ENCODE results near the gene EIPR1.

The EIPR1 gene

DNA sequence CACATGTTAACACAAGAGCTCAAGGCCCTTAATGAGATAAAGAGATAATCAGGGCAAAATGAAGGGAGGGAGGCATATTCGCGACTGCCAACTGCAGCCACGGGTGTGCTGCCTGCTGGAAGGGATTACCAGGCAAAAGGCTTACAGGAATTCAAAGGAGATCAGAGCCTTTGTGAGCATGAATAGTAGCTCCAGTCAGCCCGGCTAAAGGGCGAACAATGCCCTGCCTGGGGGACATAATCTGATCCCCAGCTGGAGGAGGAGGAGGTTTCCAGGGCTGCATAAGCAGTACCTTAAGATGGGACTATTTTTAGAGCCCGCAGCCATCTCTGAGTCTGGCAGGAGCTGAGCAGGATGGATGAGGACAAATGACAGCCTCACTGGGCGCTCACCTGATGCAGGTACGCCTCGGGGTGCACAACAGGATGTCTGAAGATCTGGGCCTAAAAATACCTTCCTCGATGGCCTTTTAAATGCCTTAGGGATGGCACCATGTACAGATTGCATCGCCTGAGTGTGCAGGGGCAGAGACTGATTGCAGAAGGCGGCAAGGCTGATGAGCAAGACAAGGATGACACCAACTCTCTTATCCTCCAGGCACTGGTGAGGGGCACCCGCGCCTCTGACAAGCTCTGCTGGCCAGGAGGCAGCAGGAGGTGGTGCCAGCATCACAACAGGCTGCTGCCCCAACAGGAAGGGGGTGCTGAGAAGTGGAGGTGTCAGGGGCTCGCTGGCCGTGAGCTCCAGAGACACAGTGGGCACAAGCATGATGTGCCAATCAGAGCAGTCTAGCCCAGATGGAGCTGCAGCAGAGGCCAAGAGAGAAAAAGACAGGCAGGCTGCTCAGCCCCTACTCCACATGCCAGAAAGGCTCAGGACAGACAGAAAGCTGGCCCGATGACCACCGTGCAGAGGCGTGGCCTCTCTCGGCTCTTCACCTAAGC lies 111.4 kb downstream of the EIPR1 start:
- DNase-seq = no peak

DNA sequence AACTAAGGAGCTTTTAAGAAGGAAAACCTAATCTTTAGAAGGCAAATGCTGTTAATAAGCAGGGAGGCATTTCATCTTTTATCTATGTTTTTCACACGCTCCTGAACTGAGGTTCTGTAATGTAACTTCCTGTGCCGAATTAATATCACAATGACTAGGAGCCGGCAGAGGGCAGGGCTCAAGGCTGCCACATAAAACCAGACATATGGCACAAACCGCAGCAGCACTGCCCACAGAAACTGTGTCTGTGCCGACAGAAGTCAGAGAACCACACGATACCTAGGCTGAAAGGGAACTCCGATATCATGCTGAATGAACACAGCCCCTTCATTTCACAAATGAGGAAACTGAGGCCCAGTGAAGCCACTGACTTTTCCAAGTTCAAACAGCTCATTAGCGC lies 112.1 kb downstream of the EIPR1 start:
- DNase-seq = no peak

DNA sequence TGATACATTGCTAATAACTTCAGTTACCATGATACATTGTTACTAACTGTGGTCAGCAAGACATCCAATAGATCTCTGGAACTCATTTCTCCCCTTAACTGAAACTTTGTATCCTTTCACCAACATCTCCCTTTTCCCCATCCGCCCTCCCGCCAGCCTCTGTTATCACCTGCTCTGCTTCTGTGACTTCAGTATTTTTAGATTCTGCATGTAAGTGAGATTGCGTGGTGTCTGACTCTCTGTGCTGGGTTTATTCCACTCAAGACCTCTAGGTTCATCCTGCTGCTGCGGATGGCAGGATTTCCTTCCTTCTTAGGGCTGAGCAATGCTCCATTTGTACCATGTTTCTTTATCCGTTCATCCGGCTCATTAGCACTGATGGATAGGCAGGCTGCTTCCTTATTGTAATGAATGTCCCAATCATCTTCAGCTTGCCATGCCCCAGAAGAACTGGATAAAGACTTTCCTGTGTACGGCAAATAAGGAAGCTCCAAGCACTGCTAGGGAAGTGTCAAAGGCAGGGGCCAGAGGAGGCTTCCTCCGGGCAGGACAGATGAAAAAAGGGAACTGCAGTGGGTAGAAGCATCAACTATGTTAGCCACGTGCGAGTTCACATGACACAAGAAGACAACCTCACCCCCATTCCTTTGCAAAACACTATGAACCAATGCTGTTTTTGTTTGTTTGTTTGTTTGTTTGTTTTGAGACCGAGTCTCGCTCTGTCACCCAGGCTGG lies 113.4 kb downstream of the EIPR1 start:
- DNase-seq = no peak

DNA sequence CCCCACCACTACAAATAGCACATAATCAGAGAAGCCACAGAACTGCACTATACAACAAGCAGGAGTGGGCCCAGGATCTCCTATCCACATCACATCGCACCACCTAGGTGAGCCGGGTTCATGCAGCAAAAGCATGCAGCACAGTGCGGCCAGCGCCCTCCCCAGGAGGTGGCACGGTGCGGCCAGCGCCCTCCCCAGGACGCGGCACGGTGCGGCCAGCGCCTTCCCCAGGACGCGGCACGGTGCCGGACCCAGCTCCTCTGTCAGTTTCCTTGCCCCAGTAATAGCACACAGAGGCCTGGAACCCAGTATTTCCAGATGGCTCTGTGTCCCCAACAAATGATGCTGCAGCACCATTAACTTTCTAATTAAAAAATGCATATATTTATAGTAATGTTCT lies 114.1 kb downstream of the EIPR1 start:
- DNase-seq = no peak

DNA sequence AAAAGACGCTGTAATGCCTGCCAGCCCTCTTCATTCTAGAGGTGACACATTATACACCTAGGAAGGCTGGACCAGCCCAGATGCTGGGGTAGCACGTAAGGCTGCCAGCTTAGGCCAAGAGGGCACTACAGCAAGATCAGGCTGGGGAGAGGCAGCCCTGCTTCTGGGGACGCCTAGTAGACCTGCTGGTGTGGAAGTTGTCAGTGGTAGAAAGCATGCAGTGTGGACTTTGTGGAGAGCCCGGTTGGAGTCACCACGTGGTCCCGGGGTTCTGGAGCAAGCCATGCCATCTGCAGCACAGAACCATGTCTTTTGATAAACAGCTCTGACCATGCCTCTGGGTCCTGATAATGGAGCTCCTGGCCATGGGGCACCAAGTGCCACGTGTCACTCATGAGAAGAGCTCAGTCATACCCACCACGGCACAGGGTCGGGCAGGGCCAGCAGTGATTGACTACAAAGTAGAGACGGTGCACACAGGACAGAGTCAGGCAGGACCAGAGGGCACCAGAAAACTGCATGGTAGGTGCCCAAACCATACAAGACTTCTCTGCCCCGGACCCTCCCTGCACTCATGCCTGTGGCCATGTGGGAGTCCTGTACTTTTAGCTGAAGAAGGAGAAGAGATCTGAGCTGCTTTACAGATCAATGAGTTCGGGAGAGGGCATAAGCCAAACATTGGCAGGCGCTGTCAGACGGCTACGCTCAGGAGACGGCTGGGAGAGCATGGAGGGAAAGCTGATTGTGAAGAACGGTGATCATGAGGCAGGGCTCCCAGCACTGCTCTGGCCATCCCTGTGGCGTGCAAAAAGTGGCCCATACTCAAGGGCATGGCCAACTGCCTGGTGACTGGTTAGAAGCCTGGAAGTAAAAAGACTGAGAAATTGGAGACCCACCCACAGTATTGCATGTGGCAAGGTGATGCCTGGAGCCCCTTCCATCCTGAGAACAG lies 114.9 kb downstream of the EIPR1 start:
- DNase-seq = no peak

DNA sequence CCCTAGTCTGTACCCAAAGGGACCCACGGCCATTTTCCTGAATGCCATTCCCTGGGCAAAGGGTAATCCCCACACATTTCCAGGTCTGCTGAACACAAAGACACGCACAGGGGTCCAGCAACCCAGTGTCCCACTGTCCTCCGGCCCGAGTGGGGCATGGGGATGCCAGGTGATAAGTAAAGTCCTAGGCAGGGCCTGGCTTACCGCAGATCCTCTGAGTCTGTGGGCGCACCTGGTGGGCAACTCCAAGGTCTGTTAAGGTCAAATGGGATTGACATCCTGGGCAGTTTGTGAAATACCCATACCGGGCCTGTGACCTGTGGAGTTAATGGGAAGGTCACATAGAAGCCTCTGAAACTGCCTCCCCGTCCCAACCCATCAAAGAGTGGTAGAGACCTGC lies 116.1 kb downstream of the EIPR1 start:
- no peak for DNase-seq

DNA sequence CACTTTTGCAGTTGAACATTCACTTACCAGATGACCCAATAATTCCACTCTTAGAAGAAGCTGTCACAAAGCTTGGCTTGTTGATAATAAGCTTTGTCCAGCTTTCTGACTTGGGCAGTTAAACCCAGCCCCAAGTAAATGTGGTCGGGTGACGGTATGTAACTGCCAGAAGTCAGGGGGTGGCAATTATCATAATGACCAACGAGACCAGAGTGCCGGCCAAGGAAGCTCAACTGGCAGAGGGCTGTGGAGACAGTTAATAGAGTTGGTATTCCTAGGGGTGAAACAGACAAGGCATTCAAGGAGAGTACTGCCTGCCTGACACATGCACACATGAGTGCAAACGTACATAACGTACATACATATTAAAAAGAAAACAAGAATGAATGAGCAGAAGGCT lies 116.7 kb downstream of the EIPR1 start:
- DNase-seq = no peak

DNA sequence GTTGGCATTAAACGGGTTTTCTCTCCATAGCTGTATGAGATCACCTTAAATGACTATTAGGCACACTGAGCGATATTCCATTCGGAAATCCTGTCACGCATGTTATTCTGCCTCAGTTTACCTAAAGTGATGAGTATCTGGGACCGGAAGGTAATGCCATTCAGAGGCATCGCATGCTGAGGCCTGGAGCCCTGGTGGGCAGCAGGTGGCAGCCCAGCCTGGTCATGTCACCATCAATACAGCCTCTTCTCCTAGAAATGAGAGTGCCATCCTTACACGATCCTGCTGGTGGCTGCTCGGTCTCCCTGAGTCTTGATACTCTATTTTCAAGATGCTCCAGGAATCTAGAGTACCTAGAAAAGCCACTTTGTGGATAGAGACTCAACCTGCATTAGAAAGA lies 119.8 kb downstream of the EIPR1 start:
- DNase-seq = no peak

DNA sequence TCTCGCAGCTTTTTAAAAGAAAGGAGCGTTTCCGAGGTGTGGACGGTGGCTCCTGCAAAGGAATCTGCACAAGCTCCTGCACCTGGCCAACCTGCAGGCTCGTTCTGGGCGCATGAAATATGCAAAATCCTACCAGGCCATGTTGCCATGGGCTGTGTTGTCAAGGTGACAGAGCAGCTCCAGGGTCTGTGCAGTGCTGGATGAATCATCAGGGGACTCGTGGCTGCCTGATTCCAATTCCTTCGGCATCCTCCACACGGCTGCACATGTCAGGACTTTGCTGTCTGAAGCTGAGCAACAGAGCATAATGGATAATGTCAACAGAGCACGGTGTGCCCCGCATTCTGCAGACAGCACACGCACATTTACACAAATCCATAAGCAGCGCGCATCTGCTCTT lies 120.5 kb downstream of the EIPR1 start:
- no peak for DNase-seq

DNA sequence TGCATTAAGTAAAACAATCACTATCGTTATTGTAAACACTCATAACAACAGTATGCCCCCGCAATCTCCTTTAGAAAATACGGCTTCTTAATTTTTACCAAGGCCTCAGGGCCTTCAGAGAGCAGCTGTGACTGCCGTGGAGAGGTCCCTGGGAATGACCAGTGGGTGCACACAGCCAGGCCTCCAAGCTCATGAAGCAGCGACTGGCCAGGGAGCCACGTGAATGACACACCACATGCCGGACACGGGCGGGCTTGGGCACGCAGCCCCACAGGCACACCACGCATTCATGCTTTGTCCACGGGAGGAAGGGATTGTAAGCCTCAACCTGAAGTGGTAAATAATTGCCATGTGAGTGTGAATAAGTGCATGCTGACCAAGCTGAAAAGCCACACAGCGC lies 121.0 kb downstream of the EIPR1 start:
- DNase-seq = no peak

DNA sequence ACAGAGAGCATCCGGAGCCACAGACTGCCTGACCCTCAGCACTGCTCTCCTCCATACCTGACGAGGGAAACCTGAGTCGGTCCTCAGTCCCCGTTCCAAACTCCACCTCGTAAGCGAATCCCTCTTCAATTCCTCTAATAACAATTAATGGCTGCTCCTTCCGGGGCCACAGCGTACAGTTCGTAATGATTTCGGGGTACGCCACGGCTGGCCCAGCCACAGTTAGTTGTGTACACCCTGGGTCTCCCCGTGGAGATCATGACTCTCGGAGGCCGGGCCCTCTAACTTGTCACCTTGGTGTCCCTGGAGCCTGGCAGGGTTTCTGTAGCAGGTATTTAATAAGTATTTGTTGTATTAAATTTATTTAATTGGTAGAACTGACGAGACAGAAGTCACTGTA lies 121.5 kb downstream of the EIPR1 start:
- no peak for DNase-seq

DNA sequence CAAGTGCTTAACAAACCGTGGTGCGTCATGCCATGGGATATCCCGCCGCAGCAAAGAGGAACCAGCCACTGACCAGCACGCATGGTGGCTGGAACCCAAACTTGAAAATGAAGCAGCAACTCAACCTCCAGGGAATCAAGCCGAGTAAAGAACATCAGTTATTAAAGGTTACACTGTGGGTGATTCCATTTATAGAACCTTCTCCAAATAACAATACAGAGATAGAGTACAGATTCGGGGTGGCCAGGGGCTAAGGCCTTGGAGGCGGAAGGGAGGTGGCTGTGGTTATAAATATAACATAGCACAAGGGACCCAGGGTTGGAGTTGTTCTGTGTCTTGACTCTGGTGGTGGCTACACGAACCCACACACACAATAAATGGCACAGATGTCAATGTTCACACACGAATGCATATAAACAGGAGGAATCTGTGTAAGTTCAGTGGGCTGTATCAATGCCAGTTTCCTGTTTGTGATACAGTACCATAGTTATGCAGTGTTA lies 123.1 kb downstream of the EIPR1 start:
- DNase-seq = no peak

DNA sequence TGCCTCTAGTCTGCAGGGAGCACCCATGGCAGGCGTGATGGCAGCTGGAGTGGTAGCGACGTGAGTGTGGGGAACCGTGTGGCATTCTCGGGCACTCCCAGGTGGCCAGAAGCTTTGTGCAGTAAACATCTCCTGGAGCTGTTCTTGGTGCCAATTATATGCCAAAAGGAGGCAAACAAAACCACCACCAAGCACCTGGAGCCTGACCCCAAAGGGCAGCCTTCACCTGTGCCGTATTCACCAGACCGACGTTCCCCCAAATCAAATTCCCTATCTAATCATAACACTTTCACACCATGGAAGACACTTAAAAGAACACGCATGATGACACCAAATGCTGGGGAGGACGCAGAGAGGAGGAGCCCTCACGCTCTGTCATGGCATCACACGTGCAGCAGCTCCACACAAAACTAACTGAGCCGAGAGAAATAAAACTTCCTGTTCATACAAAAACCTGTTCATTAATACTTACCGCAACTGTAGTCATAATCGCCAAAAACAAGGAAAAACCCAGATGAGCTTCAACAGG lies 123.6 kb downstream of the EIPR1 start:
- no peak for DNase-seq

DNA sequence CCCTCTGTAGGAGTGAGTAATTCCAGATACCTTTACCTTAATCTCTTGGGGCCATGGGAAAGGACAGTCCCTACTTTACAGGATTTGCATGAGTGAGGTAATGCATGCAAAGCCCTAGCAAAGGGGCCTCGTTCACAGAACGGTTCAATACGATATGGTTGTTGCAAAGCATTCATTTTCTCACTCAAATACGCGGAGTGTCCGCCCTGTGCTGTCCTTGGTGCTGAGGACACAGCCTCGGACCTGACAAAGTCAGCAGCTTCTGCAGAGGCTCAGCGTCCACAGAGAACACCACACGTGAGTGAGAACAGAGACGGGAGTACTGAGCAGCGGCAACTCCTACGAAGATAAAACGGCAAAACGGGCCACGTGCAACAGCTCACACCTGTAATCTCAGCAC lies 125.7 kb downstream of the EIPR1 start:
- DNase-seq = no peak

DNA sequence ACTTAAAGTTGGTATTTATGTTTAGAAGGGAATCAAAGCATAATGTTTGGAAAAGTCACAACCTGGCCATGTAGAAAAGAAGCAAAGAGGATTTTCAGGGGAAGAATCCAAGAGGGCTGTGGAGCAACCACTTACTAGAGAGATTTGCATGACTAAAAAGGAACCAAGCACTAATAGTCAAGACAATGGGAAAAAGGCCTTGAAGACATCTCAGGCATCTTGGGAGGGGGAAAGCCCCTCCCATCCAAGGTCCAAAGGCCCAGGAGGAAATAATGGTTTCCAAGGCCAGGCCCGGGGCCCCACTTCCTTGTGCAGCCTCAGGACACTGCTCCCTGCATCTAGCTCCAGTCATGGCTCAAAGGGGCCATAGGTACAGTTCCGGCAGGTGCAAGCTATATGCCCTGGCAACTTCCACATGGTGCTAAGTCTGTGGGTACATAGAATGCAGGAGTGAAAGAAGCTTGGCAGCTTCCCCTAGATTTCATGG lies 128.1 kb downstream of the EIPR1 start:
- no peak for DNase-seq

DNA sequence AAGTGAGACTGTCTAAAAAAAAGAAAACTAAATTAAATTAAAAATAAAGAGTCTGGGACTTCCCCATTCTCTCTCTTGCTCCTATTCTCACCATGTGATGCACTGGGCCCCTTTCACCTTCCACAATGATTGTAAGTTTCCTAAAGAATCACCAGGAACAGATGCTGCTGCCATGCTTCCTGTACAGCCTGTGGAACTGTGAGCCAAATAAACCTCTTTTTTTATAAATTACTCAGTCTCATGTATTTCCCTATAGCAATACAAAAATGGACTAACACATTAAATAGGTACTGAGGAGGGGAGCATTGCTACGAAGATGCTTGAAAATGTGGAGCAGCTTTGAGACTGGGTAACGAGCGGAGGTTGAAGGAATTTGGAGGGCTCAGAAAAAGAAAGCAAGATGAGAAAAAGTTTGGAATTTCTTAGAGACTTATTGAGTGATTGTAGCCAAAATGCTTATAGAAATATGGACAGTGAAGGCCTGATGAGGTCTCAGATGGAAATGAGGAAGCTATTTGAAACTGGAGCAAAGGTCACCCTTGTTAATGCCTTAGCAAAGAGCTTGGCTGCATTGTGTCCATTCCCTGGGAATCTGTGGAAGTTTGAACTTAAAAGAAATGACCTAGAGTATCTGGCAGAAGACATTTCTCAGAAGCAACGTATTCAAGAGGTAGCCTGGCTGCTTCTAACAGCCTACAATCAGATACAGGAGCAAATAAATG lies 128.7 kb downstream of the EIPR1 start:
- no peak for DNase-seq

DNA sequence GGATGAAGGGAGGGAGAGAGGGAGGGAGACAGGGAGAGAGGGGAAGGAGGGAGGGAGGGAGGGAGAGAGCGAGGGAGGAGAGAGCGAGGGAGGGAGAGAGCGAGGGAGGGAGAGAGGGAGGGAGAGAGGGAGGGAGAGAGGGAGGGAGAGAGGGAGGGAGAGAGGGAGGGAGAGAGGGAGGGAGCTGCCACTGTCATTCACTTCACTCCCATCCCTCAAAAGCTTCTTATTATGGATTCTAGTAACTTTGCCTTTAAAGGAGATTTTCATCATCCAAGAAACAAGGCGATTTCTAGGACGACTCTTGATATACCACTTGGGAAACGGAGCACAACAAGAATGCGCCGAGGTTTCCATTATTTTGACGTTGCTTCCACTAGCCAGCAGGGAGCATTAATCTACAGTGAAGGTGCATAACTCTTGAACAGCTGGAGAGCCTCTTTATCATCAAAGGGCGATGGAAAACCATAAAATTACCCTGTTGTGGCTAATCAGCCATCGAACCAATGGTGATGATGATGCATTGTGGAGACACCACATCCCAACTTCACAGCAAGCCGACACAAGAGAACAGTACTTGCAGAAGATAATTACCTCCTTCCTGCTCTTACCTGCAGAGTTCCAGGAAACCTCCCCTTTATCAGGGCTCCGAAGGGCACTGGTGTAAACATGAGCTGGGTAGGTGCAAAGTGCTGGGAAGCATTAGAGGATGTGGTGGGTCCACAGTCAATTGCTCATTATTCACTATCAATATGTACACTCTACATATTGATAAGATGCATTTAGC lies 130.5 kb downstream of the EIPR1 start:
- DNase-seq = no peak

DNA sequence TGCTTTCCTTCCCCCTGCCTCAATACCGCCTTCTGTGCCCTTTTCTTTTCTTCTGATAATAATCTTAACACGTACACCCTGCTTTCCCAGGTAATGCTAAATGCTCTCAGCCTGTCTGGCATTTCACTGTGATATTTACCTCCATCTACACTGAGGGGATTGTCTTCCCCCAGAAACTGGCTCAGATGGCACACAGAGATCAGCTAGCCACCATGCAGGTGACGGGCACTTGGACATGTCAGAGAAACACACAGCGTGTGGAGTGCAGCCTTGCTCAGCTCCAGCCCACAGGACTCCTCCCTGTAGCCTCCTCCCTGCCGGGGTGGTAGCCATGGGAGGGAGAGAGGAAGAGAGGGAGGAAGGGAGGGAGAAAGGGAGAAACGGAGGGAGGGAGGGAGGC lies 131.2 kb downstream of the EIPR1 start:
- DNase-seq = no peak

DNA sequence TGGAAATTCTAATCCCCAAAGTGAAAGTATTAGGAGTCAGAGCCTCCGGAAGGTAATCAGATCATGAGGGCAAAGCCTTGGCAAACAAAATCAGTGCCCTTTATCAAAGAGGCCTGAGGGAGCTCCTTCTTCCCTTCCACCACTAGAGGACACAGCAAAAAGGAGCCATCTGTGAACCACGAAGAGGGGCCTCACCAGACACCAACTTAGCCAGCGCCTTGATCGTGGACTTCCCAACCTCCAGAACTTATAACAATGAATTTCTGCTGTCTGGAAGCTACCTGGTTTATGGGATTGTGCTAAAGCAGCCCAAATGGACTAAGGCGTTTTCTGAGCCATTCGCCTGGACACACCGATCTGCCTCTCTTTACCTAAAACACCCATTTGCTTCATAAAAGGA lies 133.1 kb downstream of the EIPR1 start:
- no peak for DNase-seq

DNA sequence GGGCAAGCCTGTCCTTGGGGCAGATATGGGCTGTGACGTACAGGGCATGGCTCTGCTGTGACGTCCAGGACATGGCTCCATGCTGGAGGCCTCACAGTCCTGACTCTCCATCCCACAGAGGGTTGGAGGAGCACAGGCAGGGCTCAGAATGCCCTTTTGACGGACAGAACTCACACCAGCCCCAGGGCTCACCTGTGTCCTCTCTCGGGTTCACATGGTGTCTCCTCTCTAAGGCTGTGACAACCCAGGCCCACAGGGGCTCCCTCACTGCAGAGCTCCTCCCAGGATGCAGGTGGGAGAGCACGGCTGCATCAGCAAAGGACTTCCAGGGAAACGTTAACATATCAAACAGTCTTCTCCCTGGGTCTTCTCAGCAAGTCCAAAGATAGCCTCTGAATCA lies 133.8 kb downstream of the EIPR1 start:
- no peak for DNase-seq

Measured in activated naive CD4-positive, alpha-beta T cell treated with Interleukin-2 at 50 U/mL for 16 hours (primary cell).